Activated T-cell treated with anti-CD3 and anti-CD28 coated beads for 1 hour (primary cell): Measurements from ENCODE around the gene GRIK4.

Source experiments
- DNase-seq: peaks from one replicate; pipeline ENCODE4 v3.0.0-alpha.2; 2020; ENCODE audit warnings: low read depth

GRIK4 gene

DNA sequence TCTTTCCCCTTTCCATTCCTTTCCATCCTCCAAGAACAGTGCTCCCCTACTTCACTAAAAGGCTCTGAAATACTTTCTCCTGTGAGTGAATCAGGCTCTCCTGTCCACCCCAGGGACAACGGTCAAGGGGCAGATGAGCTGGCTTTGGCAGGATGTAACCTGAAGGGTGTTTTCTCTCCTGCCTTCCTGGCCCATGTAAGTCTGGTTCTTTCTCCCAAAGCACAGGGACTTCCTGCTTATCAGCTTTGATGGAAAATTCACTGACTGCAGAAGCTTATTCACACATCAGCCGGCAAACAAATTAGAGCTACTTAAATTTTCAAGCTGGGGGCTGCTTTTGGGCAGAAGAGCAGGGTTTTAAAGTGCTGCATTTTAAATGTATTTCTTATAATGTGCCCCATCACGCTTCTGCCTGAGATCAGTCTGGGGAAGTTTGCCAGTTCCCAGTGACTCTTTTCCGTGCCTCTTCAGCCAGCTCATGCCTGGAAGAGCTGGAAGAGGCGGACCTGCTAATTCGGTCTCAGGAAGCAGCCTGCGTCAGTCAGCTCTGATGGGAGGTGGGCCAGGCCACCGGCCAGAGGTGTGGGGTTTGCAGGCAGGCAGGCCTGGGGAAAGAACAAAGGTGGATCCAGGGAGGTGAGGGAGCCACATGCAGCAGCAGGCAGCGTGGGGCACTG, 372.0 kb downstream of the GRIK4 start:
- no peak for DNase-seq

GRCh38 chr11:120884154-120885020, 372.8 kb downstream of the GRIK4 start:
- no peak for DNase-seq

DNA sequence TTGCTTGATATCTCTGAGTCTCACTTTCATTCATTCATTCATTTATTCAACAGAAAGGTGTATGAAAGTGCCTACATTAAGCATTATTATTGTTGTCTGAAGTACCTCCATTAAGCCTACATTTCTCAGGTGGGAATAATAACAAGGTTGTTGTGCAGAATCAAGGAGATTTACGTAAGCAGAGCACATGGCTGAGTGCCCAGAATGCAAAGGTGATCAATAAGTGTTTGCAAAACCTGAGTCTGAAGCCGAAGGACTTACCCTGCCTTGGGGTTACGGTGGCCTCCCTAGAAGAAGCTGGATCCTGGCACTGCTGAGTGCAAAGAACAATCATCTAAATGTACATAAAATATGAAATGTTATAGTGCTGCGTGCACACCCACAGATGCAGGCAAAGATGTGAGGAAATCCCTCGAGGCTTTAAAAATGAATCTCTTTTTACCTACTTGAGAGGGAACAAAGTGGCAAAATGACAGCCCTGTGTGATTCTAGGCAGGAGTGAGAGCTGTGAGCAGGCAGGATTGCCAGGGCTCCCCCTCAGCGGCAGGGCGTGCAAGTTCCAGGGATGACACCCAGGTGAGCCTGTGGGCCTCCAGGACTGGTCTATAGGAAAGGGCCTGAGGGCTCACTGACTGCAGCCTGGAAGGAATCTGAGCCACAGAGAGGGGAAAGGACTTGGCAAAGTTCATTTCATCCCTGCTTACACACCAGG, 379.2 kb downstream of the GRIK4 start:
- no peak for DNase-seq

GRCh38 chr11:120893440-120894201, 382.1 kb downstream of the GRIK4 start:
- DNase-seq: no peak

DNA sequence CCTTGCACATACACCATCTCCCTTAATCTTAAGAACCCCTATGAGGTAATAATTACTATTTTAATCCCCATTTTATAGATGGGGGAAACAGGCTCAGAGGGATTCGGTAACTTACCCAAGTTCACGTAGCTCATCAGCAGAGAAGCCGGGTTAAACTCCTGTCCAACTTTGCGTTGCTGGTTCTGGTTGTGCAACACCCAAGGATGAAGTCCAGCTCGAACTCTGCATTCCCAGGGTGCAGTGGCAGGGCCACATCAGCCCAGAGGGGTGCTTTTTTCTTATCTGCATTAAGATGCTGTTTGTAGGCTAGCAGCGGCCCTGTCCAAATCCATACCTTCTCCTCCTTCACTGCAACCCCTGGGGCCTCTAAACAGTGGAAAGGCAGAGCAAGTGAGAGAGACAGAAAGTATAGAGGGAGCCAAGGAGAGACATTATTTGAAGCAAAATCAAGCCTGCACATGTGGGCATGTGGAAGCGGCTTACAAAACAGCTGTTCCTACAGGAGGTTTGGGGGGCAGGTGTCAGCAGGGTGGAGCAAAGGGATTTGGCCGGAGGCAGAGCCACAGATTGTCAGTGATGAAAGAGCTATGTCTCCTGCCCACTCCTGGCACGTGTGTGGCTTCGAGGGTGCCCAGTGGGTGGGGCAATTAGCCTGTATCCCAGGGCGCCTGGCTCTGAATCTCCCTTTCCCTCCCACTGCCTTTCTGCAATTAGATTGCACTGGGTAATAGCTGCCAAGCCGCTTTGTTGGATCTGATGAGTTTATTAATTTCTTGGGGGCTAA, 382.8 kb downstream of the GRIK4 start:
- DNase-seq: no peak

DNA sequence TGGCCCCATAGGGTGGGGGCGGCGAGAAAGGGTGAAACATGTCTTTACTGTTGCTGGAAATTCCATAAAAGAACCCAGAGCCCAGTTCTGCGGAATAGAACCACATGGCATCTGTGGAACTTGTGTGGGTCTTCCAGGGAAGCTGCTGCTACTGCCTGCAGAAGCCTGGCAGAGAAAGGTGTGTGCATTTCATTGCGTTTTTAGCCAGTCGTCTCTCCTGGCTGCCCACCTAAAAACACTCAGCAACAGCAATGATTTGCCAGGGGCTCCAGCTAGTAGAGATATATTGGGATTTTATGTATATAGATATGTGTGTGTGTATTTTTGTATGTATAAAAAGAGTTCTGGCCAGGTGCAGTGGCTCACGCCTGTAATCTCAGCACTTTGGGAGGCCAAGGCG, 385.1 kb downstream of the GRIK4 start:
- DNase-seq: no peak

- no peak for DNase-seq
Measured at GRCh38 chr11:120898568-120898967, 387.0 kb downstream of the GRIK4 start.

DNA sequence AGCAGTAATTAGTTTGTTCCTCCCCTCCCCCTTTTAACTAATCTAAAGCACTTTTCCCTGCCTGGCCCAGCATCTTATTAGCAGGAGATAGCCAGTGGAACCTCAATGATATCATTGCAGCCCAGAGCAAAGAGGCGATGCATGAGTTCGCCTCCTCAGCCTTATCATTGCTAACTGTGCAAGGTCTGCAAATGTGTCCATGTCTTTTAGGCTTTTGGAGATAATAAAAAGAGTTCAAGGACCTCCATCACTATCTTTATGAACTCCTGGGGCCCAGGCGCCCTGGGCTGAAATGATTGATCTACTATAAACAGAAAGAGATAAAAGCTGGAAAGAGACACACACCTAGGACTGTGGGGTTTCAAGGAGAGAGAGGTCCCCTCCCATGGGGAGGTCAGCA, 388.2 kb downstream of the GRIK4 start:
- DNase-seq: no peak

GRCh38 chr11:120900643-120901042, 389.1 kb downstream of the GRIK4 start:
- no peak for DNase-seq

DNA sequence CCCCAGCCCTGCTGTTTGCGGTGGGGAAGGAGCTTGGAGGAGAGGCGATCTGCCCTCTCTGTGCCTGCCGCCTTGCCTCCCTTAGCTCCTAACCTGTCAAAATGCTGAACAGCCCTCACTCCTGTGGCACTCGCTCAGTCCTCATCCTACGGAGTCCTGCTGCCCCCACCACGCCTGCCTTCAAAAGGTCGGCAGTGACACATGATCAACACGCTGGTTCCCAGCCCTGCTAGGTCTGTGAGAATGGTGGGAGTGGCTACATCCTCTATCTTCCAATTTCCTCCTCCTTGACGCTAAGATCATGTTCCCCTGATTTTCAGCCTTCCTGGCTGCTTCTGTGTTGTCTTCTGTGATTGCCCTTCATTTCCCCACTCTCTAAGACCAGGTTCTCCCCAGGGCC, 392.1 kb downstream of the GRIK4 start:
- DNase-seq: no peak

DNA sequence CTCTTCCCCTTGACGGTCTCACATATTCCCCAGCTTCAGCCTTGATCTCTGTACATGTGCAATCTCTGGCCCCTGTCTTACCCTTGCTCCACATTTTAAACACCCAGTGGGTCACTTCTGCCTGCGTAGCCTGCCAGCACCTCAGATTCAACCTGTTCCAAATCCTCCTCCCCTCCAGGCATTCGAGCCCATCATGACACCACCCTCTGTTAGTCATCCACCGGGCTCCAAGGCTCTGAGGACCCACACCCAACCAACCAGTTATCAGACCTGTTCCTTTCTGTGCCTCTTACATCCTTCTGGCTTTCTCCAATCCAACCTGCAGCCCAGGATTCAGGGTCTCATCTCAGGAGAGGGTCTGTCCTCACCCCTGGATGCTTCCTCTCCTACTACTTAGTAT, 392.6 kb downstream of the GRIK4 start:
- no peak for DNase-seq

DNA sequence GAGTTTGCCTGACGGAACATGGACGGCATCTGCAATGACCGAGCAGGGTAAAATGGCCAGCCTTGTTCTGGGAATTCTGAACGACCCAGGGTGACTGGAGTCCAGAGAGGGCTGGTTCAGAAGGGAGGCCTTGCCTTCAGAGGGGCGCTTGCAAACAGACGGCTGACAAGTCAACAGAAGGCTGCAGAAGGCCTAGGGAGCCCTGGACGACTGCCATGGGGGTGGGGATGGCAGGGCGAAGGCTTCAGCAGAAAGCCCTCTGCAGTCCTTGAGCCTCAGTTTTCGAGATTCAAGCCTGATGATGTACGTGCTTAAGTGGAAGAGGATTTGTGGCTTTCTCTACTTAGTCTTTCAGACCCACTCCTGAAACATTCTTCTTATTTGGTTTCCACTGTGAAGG, 395.2 kb downstream of the GRIK4 start:
- DNase-seq: no peak

DNA sequence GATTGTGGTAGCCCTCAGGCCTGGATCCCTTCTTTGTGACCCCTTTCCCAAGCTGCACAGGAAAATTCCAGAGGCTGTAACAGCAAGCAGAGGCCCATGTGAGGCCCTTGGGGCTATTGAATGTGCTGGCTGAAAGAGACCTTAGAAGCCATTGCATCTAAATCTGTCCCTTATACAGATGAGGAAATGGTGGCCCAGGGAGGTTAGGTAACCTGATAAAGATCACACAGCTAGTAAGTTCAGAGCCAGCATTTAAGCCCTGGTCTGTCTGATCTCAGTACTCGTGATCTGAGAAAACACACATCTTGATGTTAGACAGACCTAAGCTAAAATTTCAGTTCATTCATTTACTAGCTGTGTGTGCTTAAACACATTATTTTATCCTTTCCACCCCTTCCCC, 396.4 kb downstream of the GRIK4 start:
- DNase-seq: no peak

DNA sequence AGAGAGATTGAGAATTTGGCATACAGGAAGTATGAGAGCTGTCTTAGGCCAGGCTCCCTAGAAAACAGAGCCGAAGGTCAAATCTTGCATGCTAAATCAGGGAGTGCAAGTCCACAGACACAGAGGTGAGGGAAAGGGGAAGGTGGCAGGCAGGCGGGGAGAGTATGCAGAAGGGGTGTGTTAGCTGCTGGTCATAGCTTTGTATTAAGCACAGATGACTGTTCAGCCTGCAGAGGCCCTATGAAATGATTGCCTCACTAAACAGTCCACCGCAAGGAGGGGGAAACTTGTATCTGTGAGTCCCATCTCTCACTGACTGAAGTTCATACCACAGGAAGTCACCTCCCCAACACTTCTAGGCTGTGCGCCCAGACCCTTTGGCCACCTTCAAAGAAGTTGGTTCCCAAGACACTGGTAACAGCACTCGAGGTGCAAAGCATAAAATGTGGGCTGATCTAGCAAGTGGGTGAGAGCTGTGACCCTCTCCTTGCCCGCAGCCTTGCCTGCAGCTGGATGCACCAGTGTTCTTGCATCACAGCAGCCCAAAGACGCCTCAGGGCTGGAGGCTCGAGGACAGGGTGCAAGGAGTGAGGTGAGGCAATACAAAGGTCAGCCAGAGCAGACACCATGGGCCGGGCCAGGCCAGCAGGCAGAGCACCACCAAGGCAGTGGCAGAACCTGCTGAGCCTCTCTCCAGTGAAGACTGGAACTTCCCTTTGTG, 397.1 kb downstream of the GRIK4 start:
- no peak for DNase-seq

DNA sequence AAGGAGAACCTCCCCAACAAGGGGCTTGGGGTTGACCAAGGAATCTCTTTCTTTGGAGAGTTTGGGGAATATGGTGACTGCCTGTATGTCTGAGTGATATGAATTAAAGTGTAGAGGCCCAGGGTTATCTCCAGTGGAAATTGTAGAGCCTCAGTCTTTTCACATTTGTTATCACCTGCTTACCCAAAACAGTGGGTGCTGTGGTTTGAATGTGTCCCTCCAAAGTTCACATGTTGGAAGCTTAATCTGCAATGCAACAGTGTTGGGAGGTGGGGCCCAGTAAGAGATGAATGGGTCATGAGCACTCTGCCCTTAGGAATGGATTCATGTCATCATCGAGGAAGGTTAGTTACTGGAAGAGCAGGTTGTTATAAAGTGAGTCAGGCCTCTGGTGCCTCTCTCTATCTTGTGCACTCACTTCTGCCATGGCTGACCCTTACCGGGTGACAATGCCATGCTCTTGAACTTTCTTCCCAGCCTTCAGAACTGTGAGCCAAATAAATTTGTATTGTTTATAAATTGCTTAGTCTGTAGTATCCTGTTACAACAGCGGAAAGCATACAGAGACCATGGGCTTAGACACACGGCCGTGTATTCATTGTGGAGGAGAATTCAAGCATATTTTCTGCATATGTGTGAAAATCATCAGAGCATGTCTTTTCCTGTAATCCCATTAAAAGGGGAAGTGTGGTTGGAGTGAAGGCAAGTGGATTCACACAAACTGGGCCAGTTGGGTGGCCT, 398.3 kb downstream of the GRIK4 start:
- no peak for DNase-seq

GRCh38 chr11:120911943-120912342, 400.4 kb downstream of the GRIK4 start:
- DNase-seq: no peak

DNA sequence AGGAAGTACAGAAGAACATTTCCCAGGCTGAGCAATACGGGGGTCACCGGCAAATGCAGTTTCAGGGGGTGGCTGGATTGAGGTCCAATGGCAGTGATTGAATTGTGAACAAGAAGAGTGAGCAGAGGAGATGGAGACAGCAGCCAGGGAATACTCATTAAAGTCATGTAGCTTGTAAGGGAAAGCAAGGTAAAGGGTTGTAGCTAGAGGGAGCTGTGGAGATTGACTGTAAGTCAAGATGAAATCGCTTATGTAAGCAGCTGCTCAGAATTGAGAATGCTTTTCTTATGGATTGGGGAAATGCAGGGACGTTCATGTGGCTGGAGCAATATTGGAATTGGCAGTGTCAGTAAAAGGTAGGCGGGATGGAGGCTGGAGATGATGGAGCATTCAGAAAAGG, 401.0 kb downstream of the GRIK4 start:
- no peak for DNase-seq

GRCh38 chr11:120912915-120913314, 401.4 kb downstream of the GRIK4 start:
- DNase-seq: no peak

GRCh38 chr11:120914021-120914420, 402.5 kb downstream of the GRIK4 start:
- no peak for DNase-seq

DNA sequence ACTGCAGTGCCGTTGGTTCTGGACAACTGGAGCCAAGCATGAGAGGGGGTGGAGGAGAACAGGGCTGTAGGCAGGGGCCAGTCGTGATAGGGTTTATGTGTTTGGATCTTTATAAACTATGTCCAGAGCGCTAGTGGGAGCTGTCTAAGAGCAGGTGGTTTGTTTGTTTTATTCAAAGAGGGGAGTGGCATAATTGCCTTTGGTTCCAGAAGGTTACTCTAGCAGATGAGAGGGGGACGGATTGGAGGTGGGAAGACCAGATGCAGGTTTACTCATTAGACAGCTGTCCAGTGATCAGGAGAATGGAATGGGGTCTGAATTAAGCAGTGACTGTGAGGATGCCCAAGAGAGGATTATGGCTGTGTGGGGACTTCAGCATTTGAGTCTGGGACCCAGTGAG, 403.1 kb downstream of the GRIK4 start:
- DNase-seq: no peak
